Upper lobe of right lung (tissue), 1 donor: ENCODE results near the gene SP6. TPM values are rescaled to one million over a fixed set of nuclear protein-coding genes. Genes with fewer than 3 reads are reported as not detected.

Experiments used
- ATAC-seq: fragments of 200-7000 bp; cut with Tn5 transposase; one replicate; pipeline ENCODE4 v1.9.1; 2020; ENCODE audit warnings: mild to moderate bottlenecking, moderate library complexity
- DNase-seq: peaks from one replicate; pipeline ENCODE4 v3.0.0-alpha.2; 2020
- H3K27ac ChIP-seq: fragments of 200-600 bp; one replicate; pipeline ENCODE4 v1.8.0; 2022
- H3K27me3 ChIP-seq: fragments of 200-600 bp; one replicate; pipeline ENCODE4 v1.8.0; 2022; ENCODE audit warnings: mild to moderate bottlenecking
- H3K36me3 ChIP-seq: fragments of 200-600 bp; one replicate; pipeline ENCODE4 v1.8.0; 2022
- H3K4me1 ChIP-seq: fragments of 200-600 bp; one replicate; pipeline ENCODE4 v1.8.0; 2022
- H3K4me3 ChIP-seq: fragments of 200-600 bp; one replicate; pipeline ENCODE4 v1.8.0; 2022; ENCODE audit warnings: mild to moderate bottlenecking
- H3K9me3 ChIP-seq: fragments of 200-600 bp; one replicate; pipeline ENCODE4 v1.8.0; 2022
- intact Hi-C: fragments of 100-400 bp; cut with DNase I; formaldehyde crosslinking; loops from one replicate; pipeline ENCODE4 v1.11.0; 2022
- total RNA-seq: library from RNA; stranded (reverse); fragmentation: NEBNext Ultra II Directional; extraction: Animal tissue kit (Norgen Biotek cat#: 25700); gene quantifications from one replicate; pipeline ENCODE4 v1.2.1, GENCODE V29; 2021
- TF ChIP-seq, protein P1 (sequence below): fragments of 200-600 bp; IDR thresholded peaks from one replicate; pipeline ENCODE4 v1.8.0; 2022; ENCODE audit warnings: antibody characterized with exemption
- donor health status: DM: no; HTN: yes; CAD: no; lungs with severe emphysema.

The SP6 gene
- total RNA-seq, 1 donor from 2014 or later: 8.5 TPM

GRCh38 chr17:47838636-47839035 lies 12.3 kb downstream of the SP6 start:
- intact Hi-C loops: no loop called here
- peaks cover 24% of the 10 kb centered on the region for H3K4me1 ChIP-seq
- H3K9me3 ChIP-seq: no peaks in the 10 kb centered on the region
- TF ChIP-seq, protein P1, sequence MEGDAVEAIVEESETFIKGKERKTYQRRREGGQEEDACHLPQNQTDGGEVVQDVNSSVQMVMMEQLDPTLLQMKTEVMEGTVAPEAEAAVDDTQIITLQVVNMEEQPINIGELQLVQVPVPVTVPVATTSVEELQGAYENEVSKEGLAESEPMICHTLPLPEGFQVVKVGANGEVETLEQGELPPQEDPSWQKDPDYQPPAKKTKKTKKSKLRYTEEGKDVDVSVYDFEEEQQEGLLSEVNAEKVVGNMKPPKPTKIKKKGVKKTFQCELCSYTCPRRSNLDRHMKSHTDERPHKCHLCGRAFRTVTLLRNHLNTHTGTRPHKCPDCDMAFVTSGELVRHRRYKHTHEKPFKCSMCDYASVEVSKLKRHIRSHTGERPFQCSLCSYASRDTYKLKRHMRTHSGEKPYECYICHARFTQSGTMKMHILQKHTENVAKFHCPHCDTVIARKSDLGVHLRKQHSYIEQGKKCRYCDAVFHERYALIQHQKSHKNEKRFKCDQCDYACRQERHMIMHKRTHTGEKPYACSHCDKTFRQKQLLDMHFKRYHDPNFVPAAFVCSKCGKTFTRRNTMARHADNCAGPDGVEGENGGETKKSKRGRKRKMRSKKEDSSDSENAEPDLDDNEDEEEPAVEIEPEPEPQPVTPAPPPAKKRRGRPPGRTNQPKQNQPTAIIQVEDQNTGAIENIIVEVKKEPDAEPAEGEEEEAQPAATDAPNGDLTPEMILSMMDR: no peak
- ATAC-seq (no peak), DNase-seq (no peak)
- no peaks in the 10 kb centered on the region for H3K27me3 ChIP-seq
- no peak overlapping the region for H3K27ac ChIP-seq
- peaks cover 22% of the 10 kb centered on the region for H3K36me3 ChIP-seq
- no peak overlapping the region for H3K4me3 ChIP-seq

DNA sequence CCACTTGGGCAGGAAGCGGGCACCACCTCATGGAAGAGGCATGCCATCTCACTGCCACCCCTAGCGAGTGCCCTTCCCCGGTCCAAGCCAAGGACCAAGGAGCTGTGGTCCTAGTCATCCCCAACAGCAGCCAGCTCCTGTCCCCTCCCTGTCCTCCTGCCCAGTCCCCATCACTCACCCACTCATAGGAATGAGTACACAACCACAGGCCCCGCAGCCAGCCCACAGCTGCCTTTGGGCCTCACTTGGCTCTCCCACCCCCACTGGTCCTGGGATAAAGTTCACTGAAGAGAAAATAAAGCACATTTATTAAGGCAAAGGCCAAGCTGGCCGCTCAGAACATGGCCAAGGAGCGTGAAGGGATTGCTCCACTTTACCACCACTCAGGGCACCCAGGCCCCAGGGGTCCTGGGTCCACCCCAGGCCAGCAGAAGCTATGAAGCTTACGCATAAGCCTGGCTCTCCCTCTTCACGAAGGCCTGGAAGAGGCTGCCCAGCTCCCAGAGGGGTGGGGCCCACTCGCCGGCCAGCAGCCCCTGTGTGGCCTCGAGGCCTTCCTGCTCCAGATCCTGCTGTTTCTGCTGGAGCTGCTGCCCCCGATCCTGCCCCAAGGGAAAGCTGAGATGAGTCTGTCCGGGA lies 13.4 kb downstream of the SP6 start:
- Histone ChIP-seq H3K36me3 (peaks cover 22% of the 10 kb centered on the region), H3K27ac (no peak overlapping the region), H3K4me1 (peaks cover 24% of the 10 kb centered on the region), H3K9me3 (no peaks in the 10 kb centered on the region), H3K4me3 (no peak overlapping the region), H3K27me3 (no peaks in the 10 kb centered on the region)
- TF ChIP-seq, protein P1: no peak
- intact Hi-C loops: no loop called here
- ATAC-seq (no peak), DNase-seq (no peak)

- no peaks in the 10 kb centered on the region for H3K27me3 ChIP-seq
- peaks cover 28% of the 10 kb centered on the region for H3K4me1 ChIP-seq
- no peak overlapping the region for H3K4me3 ChIP-seq
- no peaks in the 10 kb centered on the region for H3K9me3 ChIP-seq
- TF ChIP-seq, protein P1: no peak
- no peak for ATAC-seq
- intact Hi-C loops: no loop called here
- no peak overlapping the region for H3K27ac ChIP-seq
- H3K36me3 ChIP-seq: peaks cover 22% of the 10 kb centered on the region
- DNase-seq: no peak
Measured at GRCh38 chr17:47836601-47837000, 14.4 kb downstream of the SP6 start.

- intact Hi-C loops: no loop called here
- TF ChIP-seq, protein P1: no peak
- H3K27me3 ChIP-seq: no peaks in the 10 kb centered on the region
- no peaks in the 10 kb centered on the region for H3K9me3 ChIP-seq
- DNase-seq (no peak), ATAC-seq (no peak)
- H3K4me1 ChIP-seq: peaks cover 25% of the 10 kb centered on the region
- H3K4me3 ChIP-seq: no peak overlapping the region
- peak overlapping the region; percentile 30 for H3K27ac ChIP-seq
- H3K36me3 ChIP-seq: peaks cover 22% of the 10 kb centered on the region
Measured at GRCh38 chr17:47834756-47835155, 16.2 kb downstream of the SP6 start.

- no peaks in the 10 kb centered on the region for H3K27me3 ChIP-seq
- H3K4me3 ChIP-seq: peak overlapping the region; percentile 77
- ATAC-seq (peak; percentile 30), DNase-seq (no peak)
- H3K9me3 ChIP-seq: no peaks in the 10 kb centered on the region
- intact Hi-C loops: no loop called here
- peak overlapping the region; percentile 81 for H3K27ac ChIP-seq
- peaks cover 29% of the 10 kb centered on the region for H3K36me3 ChIP-seq
- TF ChIP-seq, protein P1: no peak
- peaks cover 23% of the 10 kb centered on the region for H3K4me1 ChIP-seq
Measured at GRCh38 chr17:47831934-47832327, 19.0 kb downstream of the SP6 start.
